ENCODE results near the gene RTKN.
"Not testable (repeated sequence)": the region's sequence is repeated elsewhere in the genome, so short reads cannot be mapped to it uniquely, and the experiment has no call there.

- TF ChIP-seq CTCF (IDR thresholded peaks at IDR 0.05; ENCODE audit: insufficient read depth, low read length, poor library complexity, severe bottlenecking); EZH2phosphoT487 (conservative IDR thresholded peaks at IDR 0.05; ENCODE audit: low read length): not testable (repeated sequence)
Observed at GRCh38 chr2:74470742-74471141, 29.0 kb upstream of the RTKN start.

All from SU-DHL-6 (cell line).